HCT116 (cell line): Measurements from ENCODE around the gene SOX9. TPM values are rescaled to one million over a fixed set of nuclear protein-coding genes. Genes with fewer than 3 reads are reported as not detected.

Experiments used
- ATAC-seq: fragments of 200-7000 bp; cut with Tn5 transposase; 2 replicates; pipeline ENCODE4 v1.9.1; 2020; ENCODE audit warnings: mild to moderate bottlenecking, moderate library complexity
- BruUV-seq: library from RNA; stranded (reverse); fragments of 400-500 nt; replicated peaks from 2 replicates; lab custom pipeline; 2021; lab: Mats Ljungman, UMichigan
- CTCF ChIA-PET: fragments of 300-600 bp; sonication (Branson Sonifier 250); formaldehyde crosslinking; loops from one replicate; lab custom pipeline; 2021; ENCODE audit warnings: antibody characterized with exemption; lab: Charles Lee
- POLR2A ChIA-PET: fragments of 300-600, 350-600 bp; sonication (Branson Sonifier 250); formaldehyde crosslinking; loops from one replicate; lab custom pipeline; 2021; ENCODE audit warnings: antibody characterized with exemption; lab: Charles Lee
- RAD21 ChIA-PET, 2 experiments: fragments of 300-600 bp; sonication (Branson Sonifier 250); formaldehyde crosslinking; loops; one replicate each; lab custom pipeline; 2023; ENCODE audit warnings: low total read pairs in 2 of 2; ENCODE audit not compliant: uncharacterized antibody in 2 of 2, unreplicated experiment in 2 of 2, low non-redundant PET in 1 of 2; lab: Charles Lee
- DNase-seq: peaks from one replicate; pipeline ENCODE4 v3.0.0-alpha.2; 2010; ENCODE audit warnings: low read depth, low spot score
- H2AFZ ChIP-seq: fragments of 200-600 bp; shearing (Covaris generic), sonication (generic); 2 replicates; pipeline ENCODE4 v1.6.1; 2017; ENCODE audit warnings: low read depth, mixed run types, mixed read lengths, antibody characterized with exemption, low read length; ENCODE audit not compliant: poor library complexity, severe bottlenecking
- H3K27ac ChIP-seq: 2 replicates; pipeline ENCODE4 v1.5.1; 2012; ENCODE audit warnings: low read depth, low read length
- H3K27me3 ChIP-seq: fragments of 200-600 bp; sonication (generic); 2 replicates; pipeline ENCODE4 v1.6.1; 2016; ENCODE audit warnings: mixed run types, low read length, mixed read lengths; ENCODE audit not compliant: insufficient read depth
- H3K36me3 ChIP-seq, 2 experiments: fragments of 200-500 bp in 1 of 2; fragments of 200-600 bp in 1 of 2; sonication (Bioruptor generic) in 1 of 2; sonication (generic) in 1 of 2; 2 replicates each; pipeline versions ENCODE4 v1.5.1 to v1.6.1; 2014 to 2016; ENCODE audit warnings: low read length in 2 of 2, inconsistent platforms in 1 of 2, mixed read lengths in 1 of 2, mixed run types in 1 of 2; ENCODE audit not compliant: insufficient read depth in 2 of 2, control insufficient read depth in 1 of 2
- H3K4me1 ChIP-seq, 2 experiments: fragments of 200-600 bp in 1 of 2; sonication (generic) in 1 of 2; 2 replicates each; pipeline versions ENCODE4 v1.5.1 to v1.6.1; 2012 to 2017; ENCODE audit warnings: low read length in 2 of 2, inconsistent platforms in 1 of 2, mild to moderate bottlenecking in 1 of 2, mixed read lengths in 1 of 2, mixed run types in 1 of 2, moderate library complexity in 1 of 2; ENCODE audit not compliant: insufficient read depth in 2 of 2, control insufficient read depth in 1 of 2
- H3K4me2 ChIP-seq: fragments of 200-600 bp; sonication (generic); 2 replicates; pipeline ENCODE4 v1.6.1; 2017; ENCODE audit warnings: mixed run types, low read length, mixed read lengths
- H3K4me3 ChIP-seq, 2 experiments: fragments of 200-600 bp in 1 of 2; sonication (generic) in 1 of 2; replicated peaks in 1 of 2; 2 replicates each; pipeline ENCODE4 v1.5.1; 2011 to 2016; ENCODE audit warnings: low read length in 2 of 2, control low read depth in 1 of 2, low read depth in 1 of 2, mild to moderate bottlenecking in 1 of 2, mixed read lengths in 1 of 2, mixed run types in 1 of 2
- H3K79me2 ChIP-seq: fragments of 200-600 bp; sonication (generic); 2 replicates; pipeline ENCODE4 v1.6.1; 2017; ENCODE audit warnings: mild to moderate bottlenecking, mixed run types, low read length, moderate library complexity, mixed read lengths; ENCODE audit not compliant: insufficient read depth
- H3K9ac ChIP-seq: fragments of 200-600 bp; sonication (generic); 2 replicates; pipeline ENCODE4 v1.6.1; 2016; ENCODE audit warnings: low read length, mixed read lengths
- H3K9me2 ChIP-seq: fragments of 200-600 bp; sonication (generic), shearing (Covaris generic); 2 replicates; pipeline ENCODE4 v1.6.1; 2017; ENCODE audit warnings: mixed run types, mild to moderate bottlenecking, moderate library complexity; ENCODE audit not compliant: insufficient read depth
- H3K9me3 ChIP-seq, 2 experiments: fragments of 200-500 bp in 1 of 2; fragments of 200-600 bp in 1 of 2; sonication (Bioruptor generic) in 1 of 2; sonication (generic) in 1 of 2; 2 replicates each; pipeline ENCODE4 v1.6.1; 2014 to 2017; ENCODE audit warnings: low read length in 2 of 2, mixed read lengths in 2 of 2, inconsistent platforms in 1 of 2, low read depth in 1 of 2, mild to moderate bottlenecking in 1 of 2, mixed run types in 1 of 2, moderate library complexity in 1 of 2; ENCODE audit not compliant: control insufficient read depth in 1 of 2, insufficient read depth in 1 of 2
- H4K20me1 ChIP-seq: fragments of 200-600 bp; sonication (generic), shearing (Covaris generic); 2 replicates; pipeline ENCODE4 v1.6.1; 2017; ENCODE audit warnings: mixed run types, mild to moderate bottlenecking, moderate library complexity; ENCODE audit not compliant: insufficient read depth
- JUND ChIP-seq: IDR thresholded peaks from 2 replicates; pipeline ENCODE4 v1.6.1; 2012
- POLR2A ChIP-seq: IDR thresholded peaks from 2 replicates; pipeline ENCODE4 v1.7.0; 2011; ENCODE audit warnings: borderline replicate concordance; ENCODE audit not compliant: insufficient read depth, insufficient read length; ENCODE audit errors: extremely low read depth
- POLR2AphosphoS5 ChIP-seq: IDR thresholded peaks from 2 replicates; pipeline ENCODE4 v1.6.1; 2011; ENCODE audit warnings: mild to moderate bottlenecking, low read depth, low read length, moderate library complexity
- RAD21 ChIP-seq: IDR thresholded peaks from 2 replicates; pipeline ENCODE4 v1.6.1; 2012; ENCODE audit warnings: low read depth, mild to moderate bottlenecking
- SIN3A ChIP-seq: IDR thresholded peaks from 2 replicates; pipeline ENCODE4 v1.6.1; 2012; ENCODE audit warnings: low read depth
- SP1 ChIP-seq: IDR thresholded peaks from 2 replicates; pipeline ENCODE4 v1.6.1; 2012; ENCODE audit warnings: low read depth
- SRF ChIP-seq: IDR thresholded peaks from 2 replicates; pipeline ENCODE4 v1.6.1; 2012; ENCODE audit warnings: low read depth
- YY1 ChIP-seq: IDR thresholded peaks from 2 replicates; pipeline ENCODE4 v1.6.1; 2011; ENCODE audit warnings: low read length, low read depth, moderate library complexity, mild to moderate bottlenecking; ENCODE audit not compliant: insufficient replicate concordance; ENCODE audit errors: extremely low read depth
- intact Hi-C: fragments of 100-400 bp; cut with micrococcal nuclease; formaldehyde crosslinking; loops from 2 replicates; pipeline ENCODE4 v1.10.0; 2022
- total RNA-seq: library from RNA; stranded (reverse); gene quantifications from one replicate; pipeline ENCODE4 v1.2.1, GENCODE V29; 2021; ENCODE audit not compliant: unreplicated experiment
- TF ChIP-seq, protein P1 (sequence below): IDR thresholded peaks from 2 replicates; pipeline ENCODE4 v1.6.1; 2012
- TF ChIP-seq, protein P2 (sequence below): IDR thresholded peaks from 2 replicates; pipeline ENCODE4 v1.6.1; 2012

The SOX9 gene
- total RNA-seq, 1 experiment from 2014 or later: 69.2 TPM

DNA sequence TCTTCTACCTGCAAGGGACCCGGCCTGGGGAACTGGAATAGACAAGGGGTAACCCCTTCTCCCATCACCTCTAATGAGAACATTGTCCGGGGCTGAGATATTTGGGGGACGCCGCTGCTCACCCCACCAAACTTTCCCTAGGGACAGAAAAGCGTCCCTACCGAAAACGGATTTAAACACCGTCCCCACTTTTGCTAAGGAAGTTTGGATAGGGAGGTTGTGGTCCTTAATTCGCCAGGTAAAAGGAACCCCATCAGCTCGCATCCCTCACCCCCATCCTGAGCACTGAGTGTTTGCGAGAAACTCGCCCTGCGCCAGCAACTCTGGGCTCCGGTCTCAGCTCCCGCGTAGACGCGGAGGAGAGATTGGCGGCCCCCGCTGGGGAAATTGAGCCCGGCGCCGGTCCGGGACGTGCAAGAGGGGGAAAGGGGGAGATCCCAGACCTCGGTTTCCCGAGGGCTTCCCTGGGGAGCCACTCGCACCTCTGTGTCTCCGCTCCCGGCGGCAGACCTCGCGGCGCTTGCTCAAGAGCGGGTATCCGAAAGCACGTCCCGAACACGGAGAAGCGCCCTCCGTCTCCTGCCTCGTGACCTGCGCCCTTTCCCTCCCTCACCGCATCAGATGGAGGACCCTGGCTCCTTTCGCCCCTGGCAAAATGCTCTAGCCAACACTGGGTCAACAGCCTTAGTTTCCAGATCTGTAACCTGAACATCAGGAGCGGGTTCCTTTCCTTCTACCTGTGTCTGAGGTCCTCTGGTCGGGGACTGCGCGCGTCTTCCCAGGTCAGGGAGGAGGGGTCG lies 3.1 kb upstream of the SOX9 start:
- Histone ChIP-seq H3K9me2 (no peaks in the 10 kb centered on the region), H3K27me3 (no peaks in the 10 kb centered on the region), H3K9me3 (no peaks in the 10 kb centered on the region), H3K27ac (no peak overlapping the region), H3K9ac (no peak overlapping the region), H3K4me2 (no peak overlapping the region), H3K4me1 (peaks cover 8 to 23% of the 10 kb centered on the region in 2 experiments; a peak in 3 of 4 replicates), H3K36me3 (peaks cover 0 to 1% of the 10 kb centered on the region in 2 experiments; a peak in 1 of 4 replicates), H3K79me2 (peaks cover 17% of the 10 kb centered on the region), H2AFZ (no peak overlapping the region), H4K20me1 (no peaks in the 10 kb centered on the region), H3K4me3 (no peak overlapping the region)
- ChIA-PET CTCF (no interaction called here), RAD21 (no interaction called here), POLR2A (no interaction called here)
- no peak for DNase-seq
- BruUV-seq: no TSS peak
- ATAC-seq: no peak
- TF ChIP-seq SIN3A: no peak
- no peak for TF ChIP-seq POLR2A
- no peak for TF ChIP-seq SP1
- TF ChIP-seq RAD21: no peak
- TF ChIP-seq, protein P1, sequence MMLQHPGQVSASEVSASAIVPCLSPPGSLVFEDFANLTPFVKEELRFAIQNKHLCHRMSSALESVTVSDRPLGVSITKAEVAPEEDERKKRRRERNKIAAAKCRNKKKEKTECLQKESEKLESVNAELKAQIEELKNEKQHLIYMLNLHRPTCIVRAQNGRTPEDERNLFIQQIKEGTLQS: no peak
- TF ChIP-seq, protein P2, sequence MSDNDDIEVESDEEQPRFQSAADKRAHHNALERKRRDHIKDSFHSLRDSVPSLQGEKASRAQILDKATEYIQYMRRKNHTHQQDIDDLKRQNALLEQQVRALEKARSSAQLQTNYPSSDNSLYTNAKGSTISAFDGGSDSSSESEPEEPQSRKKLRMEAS: no peak
- TF ChIP-seq SRF: no peak
- TF ChIP-seq POLR2AphosphoS5: no peak
- TF ChIP-seq YY1: no peak
- no peak for TF ChIP-seq JUND
- intact Hi-C loops: loop anchor here (1.0 to 10.0 kb wide), 6 partner anchors 353 to 1350 kb away; no protein-coding TSS in a partner anchor
